HUDEP-2 (cell line): Measurements from ENCODE around the gene CHODL.

Experiments used
- DNase-seq, 76 experiments: peaks; one replicate each; lab custom pipeline; 2025; ENCODE audit not compliant: unreplicated experiment in 76 of 76; lab: John Stamatoyannopoulos, UW

Gene CHODL

DNA sequence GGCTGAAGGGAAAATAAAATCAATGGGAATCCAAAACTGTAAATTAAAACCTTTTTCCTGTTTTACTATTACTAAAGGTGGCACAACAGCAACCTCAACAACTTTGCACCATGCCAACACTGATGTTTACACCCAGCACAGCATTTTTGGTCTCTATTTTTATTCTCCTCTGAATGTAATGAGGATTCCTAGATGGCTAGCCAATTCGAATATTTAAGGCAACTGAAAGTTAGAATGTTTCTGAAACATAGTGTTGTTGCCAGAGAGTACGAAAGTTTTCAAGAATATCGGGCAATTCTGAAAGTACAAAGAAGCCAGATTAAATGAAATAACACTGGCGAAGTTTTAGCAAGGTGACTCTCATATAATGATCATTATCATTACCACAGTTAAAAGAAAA lies 40.7 kb downstream of the CHODL start:
- DNase-seq, result no peak

GRCh38 chr21:18289876-18290275 lies 45.2 kb downstream of the CHODL start:
- DNase-seq, result no peak

DNA sequence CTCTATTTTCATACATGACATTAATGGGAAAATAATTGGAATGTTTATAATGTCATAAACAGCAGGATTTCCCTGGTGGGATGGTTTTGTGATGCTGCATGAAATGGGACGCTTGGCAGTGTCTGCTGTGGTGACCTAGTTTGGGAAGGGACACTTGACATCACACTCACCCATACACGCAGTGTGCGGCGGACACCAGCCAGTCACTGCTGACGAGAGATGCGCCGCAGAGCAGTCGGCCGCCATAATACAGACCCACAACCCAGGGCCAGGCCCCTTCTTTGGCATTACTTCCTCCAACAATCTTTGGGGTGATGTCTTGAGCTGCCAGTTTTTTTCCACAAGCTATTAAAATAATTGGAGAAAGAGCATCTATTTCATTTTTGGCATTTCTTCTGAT lies 49.5 kb downstream of the CHODL start:
- DNase-seq, result no peak

GRCh38 chr21:18298228-18298627 lies 53.6 kb downstream of the CHODL start:
- no peak for DNase-seq
